ENCODE measurements around the gene RBFA. TPM values are rescaled to one million over a fixed set of nuclear protein-coding genes. Genes with fewer than 3 reads are reported as not detected.
"Not testable (repeated sequence)": the region's sequence is repeated elsewhere in the genome, so short reads cannot be mapped to it uniquely, and the experiment has no call there.

Gene RBFA
- total RNA-seq, 1 experiment from 2014 or later, result 26.1 TPM

GRCh38 chr18:80010551-80010906 lies 23.7 kb upstream of the RBFA start:
- Histone ChIP-seq H3K36me3 (no peaks in the 10 kb centered on the region), H3K27me3 (no peaks in the 10 kb centered on the region), H3K9me3 (replicated peaks) (no peaks in the 10 kb centered on the region), H3K4me3 (no peak overlapping the region), H3K4me1 (no peaks in the 10 kb centered on the region), H3K27ac (no peak overlapping the region)
- no peak for DNase-seq

GRCh38 chr18:80011496-80012137 lies 22.6 kb upstream of the RBFA start:
- H3K27me3 ChIP-seq; H3K4me1 ChIP-seq; H3K27ac ChIP-seq; DNase-seq; H3K9me3 ChIP-seq (replicated peaks); H3K4me3 ChIP-seq; H3K36me3 ChIP-seq: not testable (repeated sequence)

GRCh38 chr18:80012714-80013113 lies 21.5 kb upstream of the RBFA start:
- H3K4me3 ChIP-seq, result no peak overlapping the region
- DNase-seq, result no peak
- H3K36me3 ChIP-seq, result no peaks in the 10 kb centered on the region
- no peaks in the 10 kb centered on the region for H3K4me1 ChIP-seq
- no peaks in the 10 kb centered on the region for H3K9me3 ChIP-seq (replicated peaks)
- H3K27ac ChIP-seq, result no peak overlapping the region
- no peaks in the 10 kb centered on the region for H3K27me3 ChIP-seq

GRCh38 chr18:80022613-80023012 lies 11.6 kb upstream of the RBFA start:
- Histone ChIP-seq H3K4me3 (no peak overlapping the region), H3K36me3 (no peaks in the 10 kb centered on the region), H3K27me3 (no peaks in the 10 kb centered on the region), H3K27ac (no peak overlapping the region), H3K4me1 (no peaks in the 10 kb centered on the region), H3K9me3 (replicated peaks) (peaks cover 7% of the 10 kb centered on the region)
- peak in 1 of 2 experiments; percentile 33 for DNase-seq

GRCh38 chr18:80023173-80023572 lies 11.1 kb upstream of the RBFA start:
- Histone ChIP-seq H3K4me3 (no peak overlapping the region), H3K27ac (no peak overlapping the region), H3K36me3 (no peaks in the 10 kb centered on the region), H3K27me3 (no peaks in the 10 kb centered on the region), H3K4me1 (no peaks in the 10 kb centered on the region), H3K9me3 (replicated peaks) (peaks cover 7% of the 10 kb centered on the region)
- peak; percentile 16 to 27 for DNase-seq

GRCh38 chr18:80026363-80026762 lies 7.9 kb upstream of the RBFA start:
- no peaks in the 10 kb centered on the region for H3K4me1 ChIP-seq
- DNase-seq, result no peak
- no peak overlapping the region for H3K27ac ChIP-seq
- peaks cover 7% of the 10 kb centered on the region for H3K9me3 ChIP-seq (replicated peaks)
- H3K36me3 ChIP-seq, result no peaks in the 10 kb centered on the region
- H3K4me3 ChIP-seq, result no peak overlapping the region
- no peaks in the 10 kb centered on the region for H3K27me3 ChIP-seq

GRCh38 chr18:80027719-80028118 lies 6.5 kb upstream of the RBFA start:
- DNase-seq; H3K9me3 ChIP-seq (replicated peaks); H3K36me3 ChIP-seq; H3K27ac ChIP-seq; H3K27me3 ChIP-seq; H3K4me1 ChIP-seq; H3K4me3 ChIP-seq: not testable (repeated sequence)

- H3K9me3 ChIP-seq (replicated peaks), result no peaks in the 10 kb centered on the region; the same call in 1 of the 2 replicates
- no peak overlapping the region for H3K27ac ChIP-seq
- no peaks in the 10 kb centered on the region for H3K27me3 ChIP-seq
- no peak overlapping the region for H3K4me3 ChIP-seq
- H3K36me3 ChIP-seq, result no peaks in the 10 kb centered on the region
- H3K4me1 ChIP-seq, result no peaks in the 10 kb centered on the region
- DNase-seq, result no peak
Observed at GRCh38 chr18:80029690-80030089, 4.5 kb upstream of the RBFA start.

GRCh38 chr18:80033181-80034067 lies 810 bp upstream of the RBFA start:
- H3K4me3 ChIP-seq, result peak overlapping the region; percentile 73
- no peaks in the 10 kb centered on the region for H3K9me3 ChIP-seq (replicated peaks)
- peaks cover 3% of the 10 kb centered on the region; the same call in 1 of the 2 replicates for H3K4me1 ChIP-seq
- no peak for DNase-seq
- H3K36me3 ChIP-seq, result no peaks in the 10 kb centered on the region
- no peaks in the 10 kb centered on the region for H3K27me3 ChIP-seq
- peak overlapping the region; percentile 43 for H3K27ac ChIP-seq

GRCh38 chr18:80034852-80035406 lies 695 bp downstream of the RBFA start:
- DNase-seq, result peak in 1 of 2 experiments; percentile 12
- peak overlapping the region; percentile 79 for H3K27ac ChIP-seq
- H3K36me3 ChIP-seq, result no peaks in the 10 kb centered on the region
- H3K27me3 ChIP-seq, result no peaks in the 10 kb centered on the region
- H3K4me1 ChIP-seq, result peaks cover 3% of the 10 kb centered on the region; the same call in 1 of the 2 replicates
- H3K4me3 ChIP-seq, result peak overlapping the region; percentile 83
- H3K9me3 ChIP-seq (replicated peaks), result no peaks in the 10 kb centered on the region

- Histone ChIP-seq H3K9me3 (replicated peaks) (no peaks in the 10 kb centered on the region), H3K36me3 (no peaks in the 10 kb centered on the region), H3K27me3 (no peaks in the 10 kb centered on the region), H3K4me1 (peaks cover 3% of the 10 kb centered on the region; the same call in 1 of the 2 replicates), H3K27ac (no peak overlapping the region), H3K4me3 (no peak overlapping the region)
- no peak for DNase-seq
Observed at GRCh38 chr18:80035997-80036396, 1.8 kb downstream of the RBFA start.

- no peaks in the 10 kb centered on the region for H3K27me3 ChIP-seq
- H3K27ac ChIP-seq, result no peak overlapping the region
- H3K4me3 ChIP-seq, result no peak overlapping the region
- H3K4me1 ChIP-seq, result peaks cover 3% of the 10 kb centered on the region; the same call in 1 of the 2 replicates
- no peaks in the 10 kb centered on the region for H3K36me3 ChIP-seq
- no peaks in the 10 kb centered on the region for H3K9me3 ChIP-seq (replicated peaks)
- DNase-seq, result no peak
Observed at GRCh38 chr18:80037300-80037699, 3.1 kb downstream of the RBFA start.

- Histone ChIP-seq H3K4me1 (peaks cover 3% of the 10 kb centered on the region; the same call in 1 of the 2 replicates), H3K9me3 (replicated peaks) (no peaks in the 10 kb centered on the region), H3K4me3 (no peak overlapping the region), H3K27ac (no peak overlapping the region), H3K36me3 (peaks cover 2% of the 10 kb centered on the region; the same call in 1 of the 2 replicates), H3K27me3 (no peaks in the 10 kb centered on the region)
- DNase-seq, result peak; percentile 23 to 42
Observed at GRCh38 chr18:80037869-80038630, 3.8 kb downstream of the RBFA start.

- DNase-seq, result no peak
- peaks cover 2% of the 10 kb centered on the region; the same call in 1 of the 2 replicates for H3K36me3 ChIP-seq
- H3K4me1 ChIP-seq, result peaks cover 3% of the 10 kb centered on the region; the same call in 1 of the 2 replicates
- H3K27ac ChIP-seq, result no peak overlapping the region
- H3K27me3 ChIP-seq, result no peaks in the 10 kb centered on the region
- no peaks in the 10 kb centered on the region for H3K9me3 ChIP-seq (replicated peaks)
- H3K4me3 ChIP-seq, result no peak overlapping the region
Observed at GRCh38 chr18:80040515-80040914, 6.3 kb downstream of the RBFA start.

Measured in SJCRH30 (cell line).